ENCODE data around the gene CPNE9. TPM values are rescaled to one million over a fixed set of nuclear protein-coding genes. Genes with fewer than 3 reads are reported as not detected.

Gene CPNE9
- total and polyA plus RNA-seq, 2 of the 13 experiments (the other 11 are each of a cell fraction or from before 2014, with no cell fraction given), result 0.20 TPM; not detected in 1

GRCh38 chr3:9749645-9750555, 46.3 kb downstream of the CPNE9 start, which contains the start of gene OGG1 (continued):
- TF ChIP-seq ZFP82 (CRISPR knock-in tag; IDR thresholded peaks at IDR 0.05; ENCODE audit: borderline replicate concordance) (no peak), RXRB (CRISPR knock-in tag; IDR thresholded peaks at IDR 0.05; ENCODE audit: borderline replicate concordance) (no peak), ZNF704 (CRISPR knock-in tag; IDR thresholded peaks at IDR 0.05; ENCODE audit: borderline replicate concordance) (0 out of 2 replicates have a peak, but pooled peaks have one; percentile 20), AHDC1 (CRISPR knock-in tag; IDR thresholded peaks at IDR 0.05; ENCODE audit: borderline replicate concordance) (no peak), ATF4 (CRISPR knock-in tag; IDR thresholded peaks at IDR 0.05) (no peak), IRF1 (CRISPR knock-in tag; IDR thresholded peaks at IDR 0.05; ENCODE audit: low read depth) (no peak), ZNF354B (CRISPR knock-in tag; IDR thresholded peaks at IDR 0.05) (no peak), ZNF225 (CRISPR knock-in tag; IDR thresholded peaks at IDR 0.05) (peak; percentile 62; the same call in 1 of the 2 replicates), ZNF296 (CRISPR knock-in tag; conservative IDR thresholded peaks at IDR 0.05) (no peak), FLYWCH1 (CRISPR knock-in tag; IDR thresholded peaks at IDR 0.05) (no peak), GABPB1 (CRISPR knock-in tag; IDR thresholded peaks at IDR 0.05) (peak; percentile 95), ZNF670 (CRISPR knock-in tag; IDR thresholded peaks at IDR 0.05; ENCODE audit: borderline replicate concordance) (no peak; the same call in 1 of the 2 replicates), CBX2 (IDR thresholded peaks at IDR 0.05; ENCODE audit: low read depth, low read length) (no peak), CBX2 (CRISPR knock-in tag; IDR thresholded peaks at IDR 0.05; ENCODE audit: low read depth) (no peak), HDAC1 (CRISPR knock-in tag; IDR thresholded peaks at IDR 0.05) (peak; percentile 73)
- TF ChIP-seq, protein P1, sequence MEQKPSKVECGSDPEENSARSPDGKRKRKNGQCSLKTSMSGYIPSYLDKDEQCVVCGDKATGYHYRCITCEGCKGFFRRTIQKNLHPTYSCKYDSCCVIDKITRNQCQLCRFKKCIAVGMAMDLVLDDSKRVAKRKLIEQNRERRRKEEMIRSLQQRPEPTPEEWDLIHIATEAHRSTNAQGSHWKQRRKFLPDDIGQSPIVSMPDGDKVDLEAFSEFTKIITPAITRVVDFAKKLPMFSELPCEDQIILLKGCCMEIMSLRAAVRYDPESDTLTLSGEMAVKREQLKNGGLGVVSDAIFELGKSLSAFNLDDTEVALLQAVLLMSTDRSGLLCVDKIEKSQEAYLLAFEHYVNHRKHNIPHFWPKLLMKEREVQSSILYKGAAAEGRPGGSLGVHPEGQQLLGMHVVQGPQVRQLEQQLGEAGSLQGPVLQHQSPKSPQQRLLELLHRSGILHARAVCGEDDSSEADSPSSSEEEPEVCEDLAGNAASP (CRISPR knock-in tag; IDR thresholded peaks at IDR 0.05; ENCODE audit: borderline replicate concordance), result peak; percentile 18; the same call in 1 of the 2 replicates

Measured in HepG2 (cell line).